HG03135 (cell line): ENCODE data around the gene SEL1L3.

Experiments
- ATAC-seq: cut with Tn5 transposase; IDR thresholded peaks from one replicate; pipeline ENCODE4 v1.9.1; 2021; ENCODE audit warnings: mild to moderate bottlenecking, moderate library complexity; ENCODE audit not compliant: unreplicated experiment

The SEL1L3 gene

GRCh38 chr4:25795566-25796454 lies 67.0 kb downstream of the SEL1L3 start:
- ATAC-seq, result no peak

GRCh38 chr4:25795091-25795490 lies 67.7 kb downstream of the SEL1L3 start:
- ATAC-seq, result no peak

DNA sequence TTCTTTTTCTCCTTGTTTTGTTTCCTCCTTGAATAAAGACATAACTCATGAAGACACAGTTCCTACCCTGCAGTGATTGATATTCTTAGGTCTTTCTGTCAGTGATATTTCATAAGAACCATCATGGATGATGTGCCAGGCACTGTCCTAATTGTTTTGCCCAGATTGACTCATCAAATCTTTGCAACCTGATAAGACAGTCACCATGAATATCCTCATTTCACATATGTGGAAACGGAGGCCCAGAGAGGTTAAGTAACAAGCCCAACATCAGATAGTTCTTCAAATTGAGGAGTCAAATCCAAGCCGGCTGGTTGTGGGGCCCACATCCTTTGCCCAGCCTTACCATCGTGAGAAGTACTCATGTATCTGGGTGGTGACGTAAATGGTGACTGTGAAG lies 69.9 kb downstream of the SEL1L3 start:
- ATAC-seq, result no peak

DNA sequence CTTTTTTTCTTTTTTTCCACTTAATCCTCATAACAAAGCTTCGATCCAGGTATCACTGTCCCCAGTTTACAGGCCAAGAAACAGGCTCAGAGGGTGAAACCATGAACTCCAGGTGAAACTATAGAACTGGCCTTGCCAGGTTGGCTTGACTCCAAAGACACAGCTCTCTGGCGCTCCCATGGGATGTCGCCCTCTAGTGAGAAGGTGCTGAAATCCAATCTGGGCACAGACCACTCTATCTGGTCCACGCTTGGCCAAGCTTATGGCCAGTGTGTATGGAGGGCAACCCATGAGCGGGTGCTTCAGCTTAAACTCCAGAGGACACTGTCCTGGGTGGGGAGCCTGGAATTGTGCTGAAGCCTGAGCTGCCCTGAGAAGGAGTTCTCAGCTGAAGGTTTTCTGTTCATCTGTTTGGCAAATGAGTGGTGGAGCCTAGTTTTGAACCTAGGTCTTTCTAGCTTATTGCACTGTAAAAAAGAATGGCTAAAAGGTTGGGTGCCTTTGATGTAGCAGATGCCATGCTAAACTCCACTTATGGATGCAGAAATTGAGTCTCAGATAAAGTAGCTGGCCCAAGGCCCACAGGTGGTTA lies 70.5 kb downstream of the SEL1L3 start:
- ATAC-seq, result no peak

GRCh38 chr4:25790024-25790423 lies 72.8 kb downstream of the SEL1L3 start:
- no peak for ATAC-seq

DNA sequence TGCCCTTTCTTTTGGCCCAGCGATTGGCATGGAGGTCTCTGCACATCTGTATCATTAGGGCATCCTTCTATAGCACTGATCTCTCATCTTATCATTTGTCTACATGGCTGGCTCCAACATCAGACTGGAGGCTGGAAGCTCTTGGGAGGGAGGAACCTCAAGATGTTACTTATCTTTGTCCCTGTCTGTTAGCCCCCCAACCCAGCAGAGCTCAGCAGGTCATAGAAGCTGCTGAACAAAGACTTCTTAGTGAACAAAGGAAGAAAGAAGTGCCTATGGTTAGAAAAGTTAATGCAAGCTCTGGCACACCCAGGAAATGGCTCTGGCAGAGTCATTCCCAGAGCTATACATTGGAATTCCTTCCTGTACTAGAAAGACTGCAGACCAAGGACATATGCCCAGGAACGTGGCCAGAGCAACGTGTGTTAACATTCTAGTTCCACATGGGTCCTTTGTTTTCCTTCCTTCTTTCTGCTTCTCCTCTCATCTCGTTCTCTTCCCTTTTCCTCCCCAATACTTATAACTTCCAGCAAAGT lies 74.0 kb downstream of the SEL1L3 start:
- no peak for ATAC-seq

GRCh38 chr4:25786497-25787065 lies 76.2 kb downstream of the SEL1L3 start:
- ATAC-seq, result no peak

GRCh38 chr4:25783943-25784342 lies 78.8 kb downstream of the SEL1L3 start:
- ATAC-seq, result no peak

- ATAC-seq, result no peak
These were observed 79.7 kb downstream of the SEL1L3 start for GRCh38 chr4:25783126-25783525.

DNA sequence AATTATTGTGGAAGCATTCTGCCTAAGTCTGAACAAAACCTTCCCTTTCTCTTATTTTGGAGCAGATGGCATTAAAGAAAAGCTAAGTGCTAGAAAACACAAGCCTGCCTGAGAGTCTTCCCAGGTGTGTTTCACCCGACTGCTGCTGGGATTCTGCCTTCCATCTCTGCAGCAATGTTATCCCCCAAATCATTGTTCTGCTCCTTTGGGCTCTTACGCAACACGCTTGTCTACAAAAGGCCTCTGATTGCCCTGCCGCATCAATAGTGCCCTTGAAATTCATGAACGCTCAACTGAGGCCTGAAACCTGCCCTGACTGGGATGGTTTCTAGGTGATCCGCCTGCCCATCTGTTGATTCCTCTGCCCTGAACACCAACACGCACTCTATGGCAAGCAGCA lies 80.3 kb downstream of the SEL1L3 start:
- no peak for ATAC-seq

GRCh38 chr4:25779021-25779420 lies 83.8 kb downstream of the SEL1L3 start:
- ATAC-seq, result no peak

DNA sequence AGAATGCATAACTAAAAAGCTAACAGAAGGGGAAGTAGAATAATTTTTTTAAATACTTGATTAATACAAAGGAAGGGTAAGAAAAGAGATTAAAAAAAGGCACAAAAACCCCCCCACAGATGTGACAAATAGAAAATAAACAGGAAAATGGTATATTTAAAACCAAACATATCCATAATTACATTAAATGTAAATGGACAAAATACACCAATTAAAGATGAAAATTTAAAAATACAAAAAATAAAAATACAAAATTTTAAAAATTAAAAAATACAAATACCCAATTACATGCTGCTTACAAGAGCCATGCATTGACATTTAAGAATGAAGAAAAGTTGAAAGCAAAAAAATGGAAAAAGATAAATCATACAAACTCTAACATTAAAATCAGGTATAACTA lies 86.0 kb downstream of the SEL1L3 start:
- no peak for ATAC-seq

DNA sequence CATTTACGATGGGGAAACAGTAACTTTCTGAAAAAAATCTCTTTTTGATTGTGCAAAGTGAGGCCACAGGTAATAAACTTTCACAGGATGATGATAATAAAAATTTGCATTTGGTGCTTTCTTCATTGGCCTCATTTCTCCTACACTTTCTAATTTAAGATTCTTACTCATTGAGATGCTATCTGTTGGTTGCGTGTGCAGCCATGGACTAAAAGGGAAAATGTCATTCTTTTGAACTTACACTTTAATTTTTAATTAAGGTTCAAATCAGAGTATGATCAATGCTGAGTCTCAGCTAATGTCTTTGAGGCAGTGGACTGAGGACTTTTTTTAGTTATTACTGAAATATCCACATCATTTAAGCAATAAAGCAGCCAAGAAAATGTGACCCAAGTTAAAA lies 87.6 kb downstream of the SEL1L3 start:
- ATAC-seq, result no peak

- ATAC-seq, result no peak
These were observed 89.4 kb downstream of the SEL1L3 start for GRCh38 chr4:25773358-25773757.

- ATAC-seq, result no peak
These were observed 91.1 kb downstream of the SEL1L3 start for GRCh38 chr4:25771672-25772071.

DNA sequence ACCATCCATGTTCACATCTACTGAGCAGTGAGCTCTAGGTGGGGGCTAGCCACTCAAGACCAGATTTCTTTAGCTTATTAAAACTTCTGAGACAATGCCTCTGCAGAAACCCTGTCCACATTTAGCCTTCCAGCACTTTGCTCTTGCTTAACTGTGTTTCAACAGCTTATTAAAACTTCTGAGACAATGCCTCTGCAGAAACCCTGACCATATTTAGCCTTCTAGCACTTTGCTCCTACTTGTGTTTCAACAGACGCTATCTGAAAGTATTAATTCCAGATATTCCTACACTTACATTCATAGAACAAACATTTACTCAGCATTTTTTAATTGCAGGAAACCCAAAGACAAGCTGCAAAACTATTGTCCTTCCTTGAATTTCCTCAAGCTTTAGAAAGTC lies 91.9 kb downstream of the SEL1L3 start:
- ATAC-seq, result no peak

DNA sequence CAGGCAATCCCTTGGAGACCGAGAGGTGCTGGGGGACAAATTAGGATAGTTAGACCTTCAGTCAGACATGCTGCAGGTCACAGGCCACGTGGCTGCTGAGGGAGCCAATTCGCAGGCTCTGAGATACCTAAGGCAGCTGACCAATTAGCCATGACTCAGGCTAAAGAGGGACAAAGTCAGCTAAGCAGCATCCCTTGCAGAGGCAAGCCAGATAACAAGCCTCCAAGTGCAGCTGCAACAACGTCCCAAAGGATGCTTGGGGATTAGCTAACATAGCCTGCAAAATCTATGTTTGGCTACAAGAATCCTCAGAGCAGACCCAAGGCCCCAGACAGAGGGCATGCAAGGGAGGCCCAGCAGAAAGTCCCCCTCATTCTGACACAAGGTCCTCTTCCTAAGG lies 93.5 kb downstream of the SEL1L3 start:
- ATAC-seq, result no peak

GRCh38 chr4:25767877-25768725 lies 94.7 kb downstream of the SEL1L3 start:
- no peak for ATAC-seq

GRCh38 chr4:25760518-25761157 lies 102.2 kb downstream of the SEL1L3 start:
- ATAC-seq, result no peak

DNA sequence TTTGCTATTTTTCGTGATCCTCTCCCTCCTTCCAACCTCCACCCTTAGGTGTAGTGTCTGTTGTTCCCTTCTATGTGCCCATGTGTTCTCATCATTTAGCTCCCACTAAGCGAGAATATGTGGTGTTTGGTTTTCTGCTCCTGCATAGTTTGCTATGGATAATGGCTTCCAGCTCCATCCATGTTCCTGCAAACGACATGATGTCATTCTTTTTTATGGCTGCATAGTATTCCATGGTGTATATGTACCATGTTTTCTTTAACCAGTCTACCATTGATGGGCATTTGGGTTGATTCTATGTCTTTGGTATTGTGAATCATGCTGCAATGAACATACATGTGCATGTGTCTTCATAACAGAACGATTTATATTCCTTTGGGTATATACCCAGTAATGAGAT lies 102.7 kb downstream of the SEL1L3 start:
- no peak for ATAC-seq

- no peak for ATAC-seq
These were observed 103.7 kb downstream of the SEL1L3 start for GRCh38 chr4:25759101-25759500.
